GM19025 (cell line): Measurements from ENCODE around the gene ZBTB33.
A peak's percentile ranks its signal among the peaks of the same experiment; 100 is the strongest.

Experiments
- ATAC-seq: cut with Tn5 transposase; IDR thresholded peaks from one replicate; pipeline ENCODE4 v1.9.1; 2021; ENCODE audit warnings: mild to moderate bottlenecking, low read depth, moderate library complexity; ENCODE audit not compliant: unreplicated experiment

ZBTB33 gene

GRCh38 chrX:120262859-120263708 is 12.5 kb downstream of the ZBTB33 start:
- no peak for ATAC-seq

- ATAC-seq: no peak
These were observed 13.7 kb downstream of the ZBTB33 start for GRCh38 chrX:120264341-120264740.

GRCh38 chrX:120269373-120270035 is 18.9 kb downstream of the ZBTB33 start:
- ATAC-seq: no peak

GRCh38 chrX:120270567-120270966 is 20.0 kb downstream of the ZBTB33 start:
- ATAC-seq: no peak

GRCh38 chrX:120271218-120271617 is 20.6 kb downstream of the ZBTB33 start:
- ATAC-seq: no peak

- no peak for ATAC-seq
These were observed 23.5 kb downstream of the ZBTB33 start for GRCh38 chrX:120274145-120274544.

GRCh38 chrX:120274958-120275357 is 24.3 kb downstream of the ZBTB33 start:
- no peak for ATAC-seq

GRCh38 chrX:120281021-120281624 is 30.5 kb downstream of the ZBTB33 start:
- ATAC-seq: no peak

GRCh38 chrX:120281761-120282160 is 31.1 kb downstream of the ZBTB33 start:
- no peak for ATAC-seq

- no peak for ATAC-seq
These were observed 32.1 kb downstream of the ZBTB33 start for GRCh38 chrX:120282697-120283096.

GRCh38 chrX:120286733-120287512 is 36.3 kb downstream of the ZBTB33 start:
- peak; percentile 52 for ATAC-seq

- ATAC-seq: peak; percentile 66
These were observed 37.0 kb downstream of the ZBTB33 start for GRCh38 chrX:120287513-120288112.

- ATAC-seq: no peak
These were observed 39.5 kb downstream of the ZBTB33 start for GRCh38 chrX:120290107-120290506.

- ATAC-seq: no peak
These were observed 40.6 kb downstream of the ZBTB33 start for GRCh38 chrX:120291211-120291610.

- no peak for ATAC-seq
These were observed 42.4 kb downstream of the ZBTB33 start for GRCh38 chrX:120293015-120293414.

GRCh38 chrX:120294651-120295050 is 44.0 kb downstream of the ZBTB33 start:
- no peak for ATAC-seq

GRCh38 chrX:120297923-120298322 is 47.3 kb downstream of the ZBTB33 start:
- ATAC-seq: no peak

GRCh38 chrX:120299928-120300327 is 49.3 kb downstream of the ZBTB33 start:
- no peak for ATAC-seq

GRCh38 chrX:120301497-120301896 is 50.9 kb downstream of the ZBTB33 start:
- ATAC-seq: no peak

- ATAC-seq: no peak
These were observed 51.3 kb downstream of the ZBTB33 start for GRCh38 chrX:120301960-120302359.
